ENCODE data around the gene FBRSL1.

Gene FBRSL1

DNA sequence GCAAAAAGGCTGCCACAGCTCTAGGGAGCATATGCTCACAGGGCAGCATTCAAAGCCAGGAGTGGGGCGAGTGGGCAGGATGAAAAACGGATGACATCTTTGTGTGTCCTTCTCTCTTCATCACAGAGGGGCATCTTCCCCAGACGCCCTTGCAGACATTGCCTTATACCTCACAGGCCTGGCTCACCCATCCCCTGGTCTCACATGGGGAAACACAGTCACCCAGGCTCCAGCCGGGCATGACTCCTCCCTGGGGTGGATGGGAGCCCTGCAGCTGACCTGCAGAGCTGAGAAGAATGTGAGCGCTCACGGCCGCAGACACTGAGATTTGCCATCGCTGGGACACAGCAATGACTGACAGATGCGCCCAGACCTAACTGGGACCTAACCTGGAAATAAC is 7.2 kb upstream of the FBRSL1 start:
- Histone ChIP-seq H3K36me3 (ENCODE audit: control insufficient read depth in 5 of 5, insufficient read depth in 5 of 5, low read length in 5 of 5) (no peaks in the 10 kb centered on the region), H3K4me3 (ENCODE audit: low read depth in 1 of 5, low read length in 5 of 5) (no peak overlapping the region), H3K9me3 (ENCODE audit: control insufficient read depth in 5 of 5, low read length in 5 of 5) (peaks cover 0 to 6% (median 3%) of the 10 kb centered on the region in 5 donors), H3K9ac (ENCODE audit: low read length in 5 of 5) (no peak overlapping the region), H3K4me1 (ENCODE audit: control insufficient read depth in 5 of 5, insufficient read depth in 5 of 5, low read length in 5 of 5) (peaks cover 0 to 3% (median 0%) of the 10 kb centered on the region in 5 donors), H3K27me3 (ENCODE audit: control insufficient read depth in 5 of 5, insufficient read depth in 4 of 5, low read length in 5 of 5) (peaks cover 0 to 25% (median 19%) of the 10 kb centered on the region in 5 donors), H3K27ac (ENCODE audit: low read depth, low read length) (no peak overlapping the region)

DNA sequence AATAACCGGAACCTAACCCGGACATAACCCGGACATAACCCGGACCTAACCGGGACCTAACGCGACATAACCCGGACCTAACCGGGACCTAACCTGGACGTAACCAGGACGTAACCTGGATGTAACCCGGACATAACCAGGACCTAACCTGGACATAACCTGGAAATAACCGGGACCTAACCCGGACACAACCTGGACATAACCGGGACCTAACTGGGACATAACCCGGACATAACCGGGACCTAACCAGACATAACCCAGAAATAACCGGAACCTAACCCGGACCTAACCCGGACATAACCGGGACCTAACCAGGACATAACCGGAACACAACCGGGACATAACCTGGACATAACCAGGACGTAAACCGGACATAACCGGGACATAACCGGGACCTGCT is 6.7 kb upstream of the FBRSL1 start:
- H3K4me1 ChIP-seq (ENCODE audit: control insufficient read depth in 5 of 5, insufficient read depth in 5 of 5, low read length in 5 of 5) = peaks cover 0 to 3% (median 0%) of the 10 kb centered on the region in 5 donors
- H3K36me3 ChIP-seq (ENCODE audit: control insufficient read depth in 5 of 5, insufficient read depth in 5 of 5, low read length in 5 of 5) = no peaks in the 10 kb centered on the region
- no peak overlapping the region for H3K27ac ChIP-seq (ENCODE audit: low read depth, low read length)
- no peak overlapping the region for H3K9ac ChIP-seq (ENCODE audit: low read length in 5 of 5)
- peaks cover 0 to 25% (median 19%) of the 10 kb centered on the region in 5 donors for H3K27me3 ChIP-seq (ENCODE audit: control insufficient read depth in 5 of 5, insufficient read depth in 4 of 5, low read length in 5 of 5)
- peaks cover 0 to 6% (median 3%) of the 10 kb centered on the region in 5 donors for H3K9me3 ChIP-seq (ENCODE audit: control insufficient read depth in 5 of 5, low read length in 5 of 5)
- H3K4me3 ChIP-seq (ENCODE audit: low read depth in 1 of 5, low read length in 5 of 5) = no peak overlapping the region

DNA sequence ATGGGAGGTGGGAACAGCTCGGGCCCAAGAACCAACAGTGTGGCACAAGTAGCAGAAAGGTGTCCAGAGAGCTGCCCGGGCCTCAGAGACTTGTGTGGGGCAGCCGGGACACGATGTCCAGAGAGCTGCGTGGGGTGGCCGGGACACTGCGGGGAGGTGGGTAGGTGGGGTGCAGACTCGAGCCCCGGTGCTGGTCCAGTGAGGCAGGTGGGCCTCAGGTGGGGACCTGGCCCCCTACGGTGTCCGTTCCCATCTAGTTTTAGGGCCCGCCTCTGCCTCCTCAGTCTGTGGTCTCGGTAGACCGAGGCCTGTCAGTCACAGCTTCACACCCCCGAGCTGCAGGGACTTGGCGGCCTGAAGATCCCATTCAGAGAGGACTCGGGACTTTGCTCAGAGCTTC is 6.3 kb upstream of the FBRSL1 start:
- H3K9ac ChIP-seq (ENCODE audit: low read length in 5 of 5) = no peak overlapping the region
- peaks cover 0 to 25% (median 19%) of the 10 kb centered on the region in 5 donors for H3K27me3 ChIP-seq (ENCODE audit: control insufficient read depth in 5 of 5, insufficient read depth in 4 of 5, low read length in 5 of 5)
- no peaks in the 10 kb centered on the region for H3K36me3 ChIP-seq (ENCODE audit: control insufficient read depth in 5 of 5, insufficient read depth in 5 of 5, low read length in 5 of 5)
- no peak overlapping the region for H3K27ac ChIP-seq (ENCODE audit: low read depth, low read length)
- H3K9me3 ChIP-seq (ENCODE audit: control insufficient read depth in 5 of 5, low read length in 5 of 5) = peaks cover 0 to 6% (median 3%) of the 10 kb centered on the region in 5 donors
- H3K4me3 ChIP-seq (ENCODE audit: low read depth in 1 of 5, low read length in 5 of 5) = no peak overlapping the region
- H3K4me1 ChIP-seq (ENCODE audit: control insufficient read depth in 5 of 5, insufficient read depth in 5 of 5, low read length in 5 of 5) = peaks cover 0 to 7% (median 3%) of the 10 kb centered on the region in 5 donors

DNA sequence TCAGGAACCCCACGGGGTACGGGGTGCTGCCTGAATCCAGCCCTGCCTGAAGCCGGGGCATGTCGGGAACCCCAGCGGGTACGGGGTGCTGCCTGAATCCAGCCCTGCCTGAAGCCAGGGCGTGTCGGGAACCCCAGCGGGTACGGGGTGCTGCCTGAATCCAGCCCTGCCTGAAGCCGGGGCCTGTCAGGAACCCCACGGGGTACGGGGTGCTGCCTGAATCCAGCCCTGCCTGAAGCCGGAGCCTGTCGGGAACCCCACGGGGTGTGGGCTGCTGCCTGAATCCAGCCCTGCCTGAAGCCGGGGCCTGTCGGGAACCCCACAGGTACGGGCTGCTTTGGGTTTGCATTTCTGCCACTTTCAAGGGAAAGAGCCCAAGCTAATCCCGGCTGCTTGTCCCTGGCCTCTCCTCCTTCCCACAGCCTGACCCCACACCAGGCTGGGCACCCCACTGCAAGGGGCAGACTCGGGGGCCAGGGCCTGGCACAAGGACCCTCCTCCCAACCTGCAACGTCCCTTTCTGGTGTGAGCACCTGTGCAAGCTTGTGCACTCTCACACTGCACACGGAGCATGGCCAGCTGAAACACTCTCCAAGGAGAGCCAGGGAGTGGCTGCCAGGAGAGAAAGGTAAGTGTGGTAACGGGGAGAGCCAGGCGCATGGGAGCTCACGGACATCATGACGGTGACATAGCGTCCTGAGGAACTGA is 5.6 kb upstream of the FBRSL1 start:
- no peak overlapping the region for H3K4me3 ChIP-seq (ENCODE audit: low read depth in 1 of 5, low read length in 5 of 5)
- peaks cover 0 to 25% (median 19%) of the 10 kb centered on the region in 5 donors for H3K27me3 ChIP-seq (ENCODE audit: control insufficient read depth in 5 of 5, insufficient read depth in 4 of 5, low read length in 5 of 5)
- H3K9ac ChIP-seq (ENCODE audit: low read length in 5 of 5) = no peak overlapping the region
- peaks cover 2 to 15% (median 9%) of the 10 kb centered on the region in 5 donors for H3K4me1 ChIP-seq (ENCODE audit: control insufficient read depth in 5 of 5, insufficient read depth in 5 of 5, low read length in 5 of 5)
- H3K27ac ChIP-seq (ENCODE audit: low read depth, low read length) = no peak overlapping the region
- no peaks in the 10 kb centered on the region for H3K36me3 ChIP-seq (ENCODE audit: control insufficient read depth in 5 of 5, insufficient read depth in 5 of 5, low read length in 5 of 5)
- H3K9me3 ChIP-seq (ENCODE audit: control insufficient read depth in 5 of 5, low read length in 5 of 5) = peaks cover 0 to 6% (median 3%) of the 10 kb centered on the region in 5 donors

DNA sequence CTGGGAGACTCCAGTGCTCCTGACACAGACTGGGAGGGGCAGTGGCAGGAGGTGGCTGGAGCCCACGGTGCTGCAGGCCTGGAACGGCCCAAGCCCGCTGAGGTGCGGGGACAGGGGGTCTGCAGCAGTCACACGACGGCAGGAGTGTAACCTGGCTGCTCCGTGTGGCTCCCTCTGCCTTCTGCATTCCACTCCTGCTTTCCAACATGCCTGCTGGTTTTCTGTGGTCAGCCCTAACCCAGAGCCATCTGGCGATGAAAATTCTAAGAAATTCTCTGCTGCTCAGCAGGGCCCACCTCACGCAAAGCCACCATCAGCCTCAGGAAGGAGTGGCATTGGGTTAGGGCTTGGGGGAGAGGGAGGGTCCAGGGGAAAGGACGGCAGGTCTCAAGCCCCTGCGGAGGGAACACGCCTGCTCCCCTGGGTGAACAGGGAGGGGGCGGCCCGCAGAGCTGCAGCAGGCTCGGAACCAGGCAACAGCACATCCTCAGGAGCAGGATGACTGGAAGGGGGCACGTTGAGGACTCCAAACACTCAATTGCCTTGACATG is 5.0 kb upstream of the FBRSL1 start:
- H3K36me3 ChIP-seq (ENCODE audit: control insufficient read depth in 5 of 5, insufficient read depth in 5 of 5, low read length in 5 of 5) = no peaks in the 10 kb centered on the region
- peaks cover 0 to 24% (median 14%) of the 10 kb centered on the region in 5 donors for H3K27me3 ChIP-seq (ENCODE audit: control insufficient read depth in 5 of 5, insufficient read depth in 4 of 5, low read length in 5 of 5)
- H3K4me1 ChIP-seq (ENCODE audit: control insufficient read depth in 5 of 5, insufficient read depth in 5 of 5, low read length in 5 of 5) = peaks cover 2 to 17% (median 10%) of the 10 kb centered on the region in 5 donors
- H3K9ac ChIP-seq (ENCODE audit: low read length in 5 of 5) = no peak overlapping the region
- no peak overlapping the region for H3K27ac ChIP-seq (ENCODE audit: low read depth, low read length)
- H3K4me3 ChIP-seq (ENCODE audit: low read depth in 1 of 5, low read length in 5 of 5) = no peak overlapping the region
- peaks cover 0 to 6% (median 3%) of the 10 kb centered on the region in 5 donors for H3K9me3 ChIP-seq (ENCODE audit: control insufficient read depth in 5 of 5, low read length in 5 of 5)

DNA sequence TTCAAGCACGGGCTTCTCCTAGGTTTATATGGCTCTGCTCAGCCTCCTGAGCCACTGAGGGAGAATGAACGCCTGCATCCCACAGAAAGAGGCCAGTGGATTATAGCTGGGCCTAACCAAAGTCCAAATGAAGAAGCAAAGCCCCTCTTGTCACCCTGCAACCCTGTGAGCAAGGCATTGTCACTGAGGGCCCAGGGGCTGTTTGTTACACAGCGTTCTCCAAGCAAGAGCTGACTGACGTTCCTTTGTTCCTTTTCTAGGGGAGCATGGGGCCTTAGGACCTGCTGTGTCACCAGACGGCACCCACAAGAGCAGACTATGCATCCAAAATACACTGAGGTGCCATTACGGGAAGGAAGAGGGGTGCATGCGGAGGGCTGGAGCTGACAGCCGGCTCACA is 4.3 kb upstream of the FBRSL1 start:
- peaks cover 0 to 6% (median 3%) of the 10 kb centered on the region in 5 donors for H3K9me3 ChIP-seq (ENCODE audit: control insufficient read depth in 5 of 5, low read length in 5 of 5)
- no peak overlapping the region for H3K9ac ChIP-seq (ENCODE audit: low read length in 5 of 5)
- peaks cover 2 to 17% (median 11%) of the 10 kb centered on the region in 5 donors for H3K4me1 ChIP-seq (ENCODE audit: control insufficient read depth in 5 of 5, insufficient read depth in 5 of 5, low read length in 5 of 5)
- H3K4me3 ChIP-seq (ENCODE audit: low read depth in 1 of 5, low read length in 5 of 5) = no peak overlapping the region
- no peaks in the 10 kb centered on the region for H3K36me3 ChIP-seq (ENCODE audit: control insufficient read depth in 5 of 5, insufficient read depth in 5 of 5, low read length in 5 of 5)
- H3K27me3 ChIP-seq (ENCODE audit: control insufficient read depth in 5 of 5, insufficient read depth in 4 of 5, low read length in 5 of 5) = peaks cover 0 to 19% (median 10%) of the 10 kb centered on the region in 5 donors
- H3K27ac ChIP-seq (ENCODE audit: low read depth, low read length) = no peak overlapping the region

DNA sequence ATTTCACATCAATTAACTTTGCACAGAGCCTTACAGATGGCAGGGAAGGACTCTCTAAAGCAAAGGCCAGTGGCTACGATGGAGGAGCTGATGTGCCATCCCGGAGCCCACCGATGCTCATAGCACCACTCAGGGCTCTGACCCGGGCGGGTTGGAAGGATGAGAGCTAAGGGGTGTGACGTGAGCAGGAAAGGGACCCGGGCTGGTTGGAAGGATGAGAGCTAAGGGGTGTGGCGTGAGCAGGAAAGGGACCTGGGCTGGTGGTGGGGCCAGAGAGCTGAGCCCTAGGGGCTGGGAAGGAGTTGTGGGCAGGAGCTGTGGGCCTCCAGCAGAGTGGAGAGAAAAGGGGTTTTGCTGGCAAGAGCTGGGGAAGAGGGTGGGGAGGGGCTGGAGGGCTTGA is 3.8 kb upstream of the FBRSL1 start:
- Histone ChIP-seq H3K36me3 (ENCODE audit: control insufficient read depth in 5 of 5, insufficient read depth in 5 of 5, low read length in 5 of 5) (no peaks in the 10 kb centered on the region), H3K9ac (ENCODE audit: low read length in 5 of 5) (no peak overlapping the region), H3K9me3 (ENCODE audit: control insufficient read depth in 5 of 5, low read length in 5 of 5) (peaks cover 0 to 6% (median 3%) of the 10 kb centered on the region in 5 donors), H3K4me3 (ENCODE audit: low read depth in 1 of 5, low read length in 5 of 5) (no peak overlapping the region), H3K4me1 (ENCODE audit: control insufficient read depth in 5 of 5, insufficient read depth in 5 of 5, low read length in 5 of 5) (peaks cover 3 to 23% (median 16%) of the 10 kb centered on the region in 5 donors), H3K27ac (ENCODE audit: low read depth, low read length) (no peak overlapping the region), H3K27me3 (ENCODE audit: control insufficient read depth in 5 of 5, insufficient read depth in 4 of 5, low read length in 5 of 5) (peaks cover 0 to 19% (median 10%) of the 10 kb centered on the region in 5 donors)

DNA sequence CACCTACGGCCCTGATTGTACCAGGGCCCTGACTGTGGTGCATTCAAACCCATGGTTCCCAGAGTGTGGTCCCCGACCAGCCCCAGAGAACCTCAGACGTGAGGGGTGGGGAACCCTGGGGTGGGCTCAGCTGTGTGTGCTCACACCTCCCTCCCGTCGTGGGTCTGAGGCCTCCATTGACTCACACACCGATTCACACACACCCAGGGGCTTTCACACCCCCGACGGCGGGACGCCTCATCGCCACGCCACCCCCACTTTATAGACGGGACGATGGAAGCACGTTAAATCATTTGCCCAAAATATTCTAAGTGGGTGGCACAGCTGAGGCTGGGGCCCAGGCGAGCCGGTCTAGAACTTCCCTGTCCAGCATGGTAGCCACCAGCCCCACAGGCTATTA is 3.4 kb upstream of the FBRSL1 start:
- H3K9ac ChIP-seq (ENCODE audit: low read length in 5 of 5) = no peak overlapping the region
- H3K27me3 ChIP-seq (ENCODE audit: control insufficient read depth in 5 of 5, insufficient read depth in 4 of 5, low read length in 5 of 5) = peaks cover 0 to 16% (median 7%) of the 10 kb centered on the region in 5 donors
- H3K9me3 ChIP-seq (ENCODE audit: control insufficient read depth in 5 of 5, low read length in 5 of 5) = peaks cover 0 to 6% (median 3%) of the 10 kb centered on the region in 5 donors
- no peak overlapping the region for H3K27ac ChIP-seq (ENCODE audit: low read depth, low read length)
- H3K4me3 ChIP-seq (ENCODE audit: low read depth in 1 of 5, low read length in 5 of 5) = no peak overlapping the region
- H3K36me3 ChIP-seq (ENCODE audit: control insufficient read depth in 5 of 5, insufficient read depth in 5 of 5, low read length in 5 of 5) = no peaks in the 10 kb centered on the region
- H3K4me1 ChIP-seq (ENCODE audit: control insufficient read depth in 5 of 5, insufficient read depth in 5 of 5, low read length in 5 of 5) = peaks cover 6 to 24% (median 20%) of the 10 kb centered on the region in 5 donors

DNA sequence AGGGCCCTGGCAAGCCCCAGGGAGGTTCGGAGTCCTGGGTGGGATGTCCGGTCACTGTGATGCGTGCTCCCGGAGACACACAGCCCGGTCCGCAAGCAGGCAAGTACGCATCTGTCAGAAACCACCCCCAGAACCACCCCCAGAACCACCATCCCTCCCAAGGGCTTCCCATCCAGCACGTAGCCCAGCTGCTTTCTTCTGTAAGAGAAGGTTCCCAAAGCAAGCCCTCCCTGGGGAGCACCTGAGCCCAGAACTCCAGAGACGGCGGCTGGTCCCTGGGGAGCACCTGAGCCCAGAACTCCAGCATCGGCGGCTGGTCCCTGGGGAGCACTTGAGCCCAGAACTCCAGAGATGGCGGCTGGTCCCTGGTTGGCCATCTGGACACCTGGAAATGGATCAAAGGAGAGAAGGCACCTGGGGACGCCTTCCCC is 2.6 kb upstream of the FBRSL1 start:
- peaks cover 10 to 32% (median 28%) of the 10 kb centered on the region in 5 donors for H3K4me1 ChIP-seq (ENCODE audit: control insufficient read depth in 5 of 5, insufficient read depth in 5 of 5, low read length in 5 of 5)
- no peak overlapping the region for H3K27ac ChIP-seq (ENCODE audit: low read depth, low read length)
- H3K9ac ChIP-seq (ENCODE audit: low read length in 5 of 5) = no peak overlapping the region
- no peaks in the 10 kb centered on the region for H3K36me3 ChIP-seq (ENCODE audit: control insufficient read depth in 5 of 5, insufficient read depth in 5 of 5, low read length in 5 of 5)
- no peak overlapping the region for H3K4me3 ChIP-seq (ENCODE audit: low read depth in 1 of 5, low read length in 5 of 5)
- H3K9me3 ChIP-seq (ENCODE audit: control insufficient read depth in 5 of 5, low read length in 5 of 5) = peaks cover 0 to 6% (median 3%) of the 10 kb centered on the region in 5 donors
- peaks cover 0 to 9% (median 3%) of the 10 kb centered on the region in 5 donors for H3K27me3 ChIP-seq (ENCODE audit: control insufficient read depth in 5 of 5, insufficient read depth in 4 of 5, low read length in 5 of 5)
